H1 (cell line): ENCODE data around the gene ACAT2.

Experiments
- ASH2L ChIP-seq: fragments of 200-600, 300-600 bp; sonication (generic); IDR thresholded peaks from one replicate; pipeline ENCODE4 v1.7.1; 2017; ENCODE audit warnings: low read length
- CHD1 ChIP-seq: IDR thresholded peaks from 2 replicates; pipeline ENCODE4 v1.6.1; 2012; ENCODE audit warnings: low read depth, low read length, improper control_type of control experiment
- CTCF ChIP-seq, 3 experiments: IDR thresholded peaks; 1 replicate in 2 of 3; 2 replicates in 1 of 3; pipeline versions ENCODE4 v1.5.1 to v1.6.1; 2011; ENCODE audit warnings: low read length in 3 of 3, mild to moderate bottlenecking in 3 of 3, inconsistent platforms in 2 of 3, low read depth in 1 of 3, moderate library complexity in 1 of 3; ENCODE audit not compliant: insufficient read depth in 1 of 3; ENCODE audit errors: control extremely low read depth in 1 of 3
- EGR1 ChIP-seq: IDR thresholded peaks from 2 replicates; pipeline ENCODE4 v1.6.1; 2011; ENCODE audit warnings: low read depth, low read length, borderline replicate concordance
- EZH2 ChIP-seq: fragments of 200-600 bp; sonication (generic); IDR thresholded peaks from 2 replicates; pipeline ENCODE4 v1.7.1; 2012; ENCODE audit warnings: low read depth, mild to moderate bottlenecking, moderate library complexity, low read length, inconsistent platforms; ENCODE audit not compliant: severe bottlenecking
- FOSL1 ChIP-seq: IDR thresholded peaks from 2 replicates; pipeline ENCODE4 v1.6.1; 2011; ENCODE audit warnings: mild to moderate bottlenecking, low read depth, low read length, moderate library complexity; ENCODE audit not compliant: insufficient read depth
- NANOG ChIP-seq: IDR thresholded peaks from 2 replicates; pipeline ENCODE4 v1.6.1; 2011; ENCODE audit warnings: low read length, low read depth, mild to moderate bottlenecking, inconsistent platforms; ENCODE audit not compliant: insufficient read depth, poor library complexity, severe bottlenecking
- RXRA ChIP-seq: IDR thresholded peaks from 2 replicates; pipeline ENCODE4 v1.6.1; 2011; ENCODE audit warnings: low read depth, mild to moderate bottlenecking, low read length, moderate library complexity; ENCODE audit not compliant: insufficient read depth
- SIN3A ChIP-seq, 2 experiments: IDR thresholded peaks in 1 of 2; conservative IDR thresholded peaks in 1 of 2; 2 replicates each; pipeline ENCODE4 v1.6.1; 2011 to 2012; ENCODE audit warnings: low read length in 2 of 2, improper control_type of control experiment in 1 of 2, low read depth in 1 of 2, mild to moderate bottlenecking in 1 of 2
- SUZ12 ChIP-seq: fragments of 200-600 bp; sonication (generic); IDR thresholded peaks from 2 replicates; pipeline ENCODE4 v1.6.1; 2012; ENCODE audit warnings: mild to moderate bottlenecking, inconsistent platforms, low read length, moderate library complexity, mixed read lengths
- TCF12 ChIP-seq: IDR thresholded peaks from 2 replicates; pipeline ENCODE4 v1.6.1; 2011; ENCODE audit warnings: low read depth, mild to moderate bottlenecking, low read length
- USF2 ChIP-seq: IDR thresholded peaks from 2 replicates; pipeline ENCODE4 v1.6.1; 2011; ENCODE audit warnings: low read length, improper control_type of control experiment

GRCh38 chr6:159728531-159728964 is 33.3 kb upstream of the ACAT2 start:
- TF ChIP-seq ASH2L = no peak
- no peak for TF ChIP-seq CTCF (IDR thresholded peaks at IDR 0.05; ENCODE audit: control extremely low read depth in 1 of 3, insufficient read depth in 1 of 3, low read depth in 1 of 3, low read length in 3 of 3)
- no peak for TF ChIP-seq RXRA
- no peak for TF ChIP-seq FOSL1
- TF ChIP-seq SIN3A (conservative IDR thresholded peaks at IDR 0.05 in 1 of 2, IDR thresholded peaks at IDR 0.05 in 1 of 2; ENCODE audit: low read depth in 1 of 2, low read length in 2 of 2) = no peak
- no peak for TF ChIP-seq EGR1
- no peak for TF ChIP-seq SUZ12
- no peak for TF ChIP-seq TCF12
- no peak for TF ChIP-seq NANOG
- TF ChIP-seq EZH2 = no peak
- no peak for TF ChIP-seq CHD1
- TF ChIP-seq USF2 = no peak
